ENCODE data around the gene CDH10.

The CDH10 gene

GRCh38 chr5:24616566-24616965 lies 28.2 kb downstream of the CDH10 start:
- H2AFZ ChIP-seq (ENCODE audit: low read length) = no peak overlapping the region
- H4K20me1 ChIP-seq (ENCODE audit: insufficient read depth, low read length) = no peaks in the 10 kb centered on the region
- H3K9me2 ChIP-seq (replicated peaks; ENCODE audit: insufficient read depth, low read length) = no peaks in the 10 kb centered on the region
- H3K9ac ChIP-seq (ENCODE audit: low read length) = no peak overlapping the region
- no peaks in the 10 kb centered on the region for H3K9me3 ChIP-seq (replicated peaks; ENCODE audit: insufficient read depth, low read length)
- H3K36me3 ChIP-seq (replicated peaks; ENCODE audit: insufficient read depth, low read length) = no peaks in the 10 kb centered on the region
- no peaks in the 10 kb centered on the region for H3K27me3 ChIP-seq (replicated peaks; ENCODE audit: insufficient read depth, low read length)
- H3K27ac ChIP-seq (ENCODE audit: low read length) = no peak overlapping the region
- H3K4me3 ChIP-seq (ENCODE audit: low read length) = no peak overlapping the region
- DNase-seq = no peak
- no peaks in the 10 kb centered on the region for H3F3A ChIP-seq (ENCODE audit: insufficient read depth, low read length)
- no peaks in the 10 kb centered on the region for H3K79me2 ChIP-seq (ENCODE audit: low read length)
- no peak overlapping the region for H3K4me2 ChIP-seq (ENCODE audit: low read depth, low read length)
- TF ChIP-seq EZH2phosphoT487 (IDR thresholded peaks at IDR 0.05; ENCODE audit: low read length) (no peak), EZH2 (optimal IDR thresholded peaks at IDR 0.05; ENCODE audit: low read depth, low read length) (no peak), CTCF (IDR thresholded peaks at IDR 0.05; ENCODE audit: low read length) (no peak)
- no peaks in the 10 kb centered on the region for H3K4me1 ChIP-seq (ENCODE audit: low read length)

GRCh38 chr5:24615159-24615558 lies 29.6 kb downstream of the CDH10 start:
- Histone ChIP-seq H3K9me2 (replicated peaks; ENCODE audit: insufficient read depth, low read length) (no peaks in the 10 kb centered on the region), H3K4me3 (ENCODE audit: low read length) (no peak overlapping the region), H4K20me1 (ENCODE audit: insufficient read depth, low read length) (no peaks in the 10 kb centered on the region), H3K27me3 (replicated peaks; ENCODE audit: insufficient read depth, low read length) (no peaks in the 10 kb centered on the region), H3K79me2 (ENCODE audit: low read length) (no peaks in the 10 kb centered on the region), H2AFZ (ENCODE audit: low read length) (no peak overlapping the region), H3K4me2 (ENCODE audit: low read depth, low read length) (no peak overlapping the region), H3F3A (ENCODE audit: insufficient read depth, low read length) (no peaks in the 10 kb centered on the region), H3K4me1 (ENCODE audit: low read length) (no peaks in the 10 kb centered on the region), H3K27ac (ENCODE audit: low read length) (no peak overlapping the region), H3K9ac (ENCODE audit: low read length) (no peak overlapping the region), H3K9me3 (replicated peaks; ENCODE audit: insufficient read depth, low read length) (no peaks in the 10 kb centered on the region), H3K36me3 (replicated peaks; ENCODE audit: insufficient read depth, low read length) (no peaks in the 10 kb centered on the region)
- no peak for DNase-seq
- TF ChIP-seq CTCF (IDR thresholded peaks at IDR 0.05; ENCODE audit: low read length) (no peak), EZH2 (optimal IDR thresholded peaks at IDR 0.05; ENCODE audit: low read depth, low read length) (no peak), EZH2phosphoT487 (IDR thresholded peaks at IDR 0.05; ENCODE audit: low read length) (no peak)

- H3K9ac ChIP-seq (ENCODE audit: low read length) = no peak overlapping the region
These were observed 35.1 kb downstream of the CDH10 start for GRCh38 chr5:24609706-24610105.

More at GRCh38 chr5:24609706-24610105, 35.1 kb downstream of the CDH10 start:
- no peak for DNase-seq
- Histone ChIP-seq H3K36me3 (replicated peaks; ENCODE audit: insufficient read depth, low read length) (no peaks in the 10 kb centered on the region), H3K27me3 (replicated peaks; ENCODE audit: insufficient read depth, low read length) (no peaks in the 10 kb centered on the region), H2AFZ (ENCODE audit: low read length) (no peak overlapping the region), H3K4me2 (ENCODE audit: low read depth, low read length) (no peak overlapping the region), H3K27ac (ENCODE audit: low read length) (no peak overlapping the region), H3K4me1 (ENCODE audit: low read length) (no peaks in the 10 kb centered on the region), H4K20me1 (ENCODE audit: insufficient read depth, low read length) (no peaks in the 10 kb centered on the region), H3K4me3 (ENCODE audit: low read length) (no peak overlapping the region), H3K79me2 (ENCODE audit: low read length) (no peaks in the 10 kb centered on the region), H3K9me3 (replicated peaks; ENCODE audit: insufficient read depth, low read length) (no peaks in the 10 kb centered on the region), H3K9me2 (replicated peaks; ENCODE audit: insufficient read depth, low read length) (no peaks in the 10 kb centered on the region), H3F3A (ENCODE audit: insufficient read depth, low read length) (no peaks in the 10 kb centered on the region)
- TF ChIP-seq EZH2 (optimal IDR thresholded peaks at IDR 0.05; ENCODE audit: low read depth, low read length) (no peak), EZH2phosphoT487 (IDR thresholded peaks at IDR 0.05; ENCODE audit: low read length) (no peak), CTCF (IDR thresholded peaks at IDR 0.05; ENCODE audit: low read length) (no peak)

Data from MM.1S (cell line).